SU-DHL-6 (cell line): ENCODE data around the gene SH3RF1.

Experiments
- H2AFZ ChIP-seq: fragments of 200-600 bp; sonication (generic); 2 replicates; pipeline ENCODE4 v1.6.1; 2014; ENCODE audit warnings: low read depth, mild to moderate bottlenecking, moderate library complexity, mixed read lengths, antibody characterized with exemption, low read length; ENCODE audit not compliant: severe bottlenecking
- H3F3A ChIP-seq: fragments of 200-600 bp; shearing (Covaris generic); 2 replicates; pipeline ENCODE4 v1.6.0; 2016; ENCODE audit warnings: antibody characterized with exemption, mild to moderate bottlenecking; ENCODE audit not compliant: insufficient read depth
- H3K27ac ChIP-seq: fragments of 200-600 bp; sonication (generic); 2 replicates; pipeline ENCODE4 v1.5.1; 2016; ENCODE audit warnings: low read depth, mild to moderate bottlenecking, low read length, moderate library complexity, mixed read lengths
- H3K27me3 ChIP-seq: fragments of 200-600 bp; sonication (generic), shearing (Covaris generic); 2 replicates; pipeline ENCODE4 v1.6.0; 2014; ENCODE audit warnings: mild to moderate bottlenecking, low read length
- H3K36me3 ChIP-seq: fragments of 200-600 bp; sonication (generic); 2 replicates; pipeline ENCODE4 v1.6.1; 2014; ENCODE audit warnings: mild to moderate bottlenecking, low read length, mixed read lengths
- H3K4me2 ChIP-seq: fragments of 300-600, 200-600 bp; shearing (Covaris generic), sonication (generic); 2 replicates; pipeline ENCODE4 v1.6.0; 2014; ENCODE audit warnings: low read length, low read depth, mild to moderate bottlenecking; ENCODE audit not compliant: poor library complexity, severe bottlenecking
- H3K4me3 ChIP-seq: fragments of 200-600 bp; sonication (generic); 2 replicates; pipeline ENCODE4 v1.5.1; 2014; ENCODE audit warnings: antibody characterized with exemption, low read length, mild to moderate bottlenecking, mixed read lengths; ENCODE audit not compliant: insufficient read depth, poor library complexity, severe bottlenecking
- H3K79me2 ChIP-seq: fragments of 200-600 bp; sonication (generic); 2 replicates; pipeline ENCODE4 v1.6.1; 2014; ENCODE audit warnings: mild to moderate bottlenecking, low read length, moderate library complexity; ENCODE audit not compliant: insufficient read depth
- H3K9ac ChIP-seq: fragments of 200-600 bp; sonication (generic); 2 replicates; pipeline ENCODE4 v1.7.0; 2014; ENCODE audit warnings: mild to moderate bottlenecking, low read length
- H3K9me2 ChIP-seq: fragments of 200-600 bp; sonication (generic); replicated peaks from 2 replicates; pipeline ENCODE4 v1.6.1; 2014; ENCODE audit warnings: low read length; ENCODE audit not compliant: insufficient read depth
- H3K9me3 ChIP-seq: fragments of 200-600 bp; sonication (generic); 2 replicates; pipeline ENCODE4 v1.6.1; 2014; ENCODE audit warnings: low read length, mixed read lengths; ENCODE audit not compliant: insufficient read depth
- H4K20me1 ChIP-seq: fragments of 200-600 bp; sonication (generic); 2 replicates; pipeline ENCODE4 v1.6.1; 2014; ENCODE audit warnings: low read depth, mild to moderate bottlenecking, antibody characterized with exemption, low read length, moderate library complexity, mixed read lengths
- EZH2phosphoT487 ChIP-seq: fragments of 200-600 bp; sonication (generic), shearing (Covaris generic); conservative IDR thresholded peaks from 2 replicates; pipeline ENCODE4 v1.6.1; 2018; ENCODE audit warnings: mild to moderate bottlenecking, antibody characterized with exemption, low read length, moderate library complexity, mixed read lengths
- TF ChIP-seq, protein P1 (sequence below): fragments of 200-600 bp; sonication (generic); IDR thresholded peaks from one replicate; pipeline ENCODE4 v1.5.1; 2017; ENCODE audit warnings: antibody characterized with exemption, mild to moderate bottlenecking, low read length, moderate library complexity; ENCODE audit not compliant: insufficient read depth, poor library complexity, severe bottlenecking

Gene SH3RF1

DNA sequence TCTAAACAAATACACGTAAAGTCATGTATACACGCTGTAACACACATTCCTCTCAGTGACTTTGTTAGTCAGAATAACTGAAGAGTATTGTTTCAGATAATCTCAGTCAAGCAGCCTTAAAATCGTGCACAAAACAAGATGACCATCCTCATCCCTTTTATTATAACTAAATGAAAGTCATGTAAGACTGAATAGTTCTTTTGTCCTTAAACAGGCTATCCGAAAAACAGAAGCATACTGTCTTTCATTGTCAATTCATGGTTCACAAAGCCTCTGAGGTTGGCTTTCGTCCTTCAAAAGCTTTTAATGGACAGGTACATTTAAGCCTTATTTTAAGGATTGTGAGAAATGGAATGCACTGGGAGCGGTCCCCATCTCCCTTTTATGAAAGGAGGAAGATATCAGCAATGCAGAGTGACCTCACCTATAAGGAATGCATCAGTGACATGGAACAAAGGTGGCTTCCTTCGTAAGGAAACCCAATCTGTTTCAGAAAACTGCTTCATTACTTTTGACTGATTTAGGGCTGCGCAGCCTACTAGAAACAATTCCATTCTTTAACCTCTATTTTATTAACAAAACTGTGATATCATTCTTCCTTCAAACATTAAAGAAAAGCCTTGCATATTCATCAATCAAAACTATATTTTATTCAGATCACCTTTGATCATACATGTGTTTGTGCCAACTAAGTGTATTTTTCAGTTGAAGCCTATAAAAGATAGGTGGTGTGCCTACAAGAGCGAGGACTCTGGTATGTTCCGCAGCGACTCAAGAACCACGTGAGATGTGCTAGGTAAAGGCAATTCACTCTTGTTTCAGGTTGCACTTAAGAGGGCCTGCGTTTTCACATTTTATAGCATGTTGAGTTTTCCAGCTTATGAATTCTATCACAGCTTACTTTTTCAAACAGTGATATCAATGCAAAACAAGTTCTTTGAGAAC, 19.2 kb downstream of the SH3RF1 start:
- Histone ChIP-seq H3K9ac (no peak overlapping the region), H3K9me2 (no peaks in the 10 kb centered on the region), H3K79me2 (no peaks in the 10 kb centered on the region), H2AFZ (no peak overlapping the region), H3K9me3 (no peaks in the 10 kb centered on the region), H3K4me2 (no peak overlapping the region), H3K27me3 (no peaks in the 10 kb centered on the region), H3K27ac (no peak overlapping the region), H3K4me3 (no peak overlapping the region), H4K20me1 (no peaks in the 10 kb centered on the region), H3F3A (no peaks in the 10 kb centered on the region), H3K36me3 (no peaks in the 10 kb centered on the region)
- TF ChIP-seq, protein P1, sequence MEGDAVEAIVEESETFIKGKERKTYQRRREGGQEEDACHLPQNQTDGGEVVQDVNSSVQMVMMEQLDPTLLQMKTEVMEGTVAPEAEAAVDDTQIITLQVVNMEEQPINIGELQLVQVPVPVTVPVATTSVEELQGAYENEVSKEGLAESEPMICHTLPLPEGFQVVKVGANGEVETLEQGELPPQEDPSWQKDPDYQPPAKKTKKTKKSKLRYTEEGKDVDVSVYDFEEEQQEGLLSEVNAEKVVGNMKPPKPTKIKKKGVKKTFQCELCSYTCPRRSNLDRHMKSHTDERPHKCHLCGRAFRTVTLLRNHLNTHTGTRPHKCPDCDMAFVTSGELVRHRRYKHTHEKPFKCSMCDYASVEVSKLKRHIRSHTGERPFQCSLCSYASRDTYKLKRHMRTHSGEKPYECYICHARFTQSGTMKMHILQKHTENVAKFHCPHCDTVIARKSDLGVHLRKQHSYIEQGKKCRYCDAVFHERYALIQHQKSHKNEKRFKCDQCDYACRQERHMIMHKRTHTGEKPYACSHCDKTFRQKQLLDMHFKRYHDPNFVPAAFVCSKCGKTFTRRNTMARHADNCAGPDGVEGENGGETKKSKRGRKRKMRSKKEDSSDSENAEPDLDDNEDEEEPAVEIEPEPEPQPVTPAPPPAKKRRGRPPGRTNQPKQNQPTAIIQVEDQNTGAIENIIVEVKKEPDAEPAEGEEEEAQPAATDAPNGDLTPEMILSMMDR: no peak
- no peak for TF ChIP-seq EZH2phosphoT487

DNA sequence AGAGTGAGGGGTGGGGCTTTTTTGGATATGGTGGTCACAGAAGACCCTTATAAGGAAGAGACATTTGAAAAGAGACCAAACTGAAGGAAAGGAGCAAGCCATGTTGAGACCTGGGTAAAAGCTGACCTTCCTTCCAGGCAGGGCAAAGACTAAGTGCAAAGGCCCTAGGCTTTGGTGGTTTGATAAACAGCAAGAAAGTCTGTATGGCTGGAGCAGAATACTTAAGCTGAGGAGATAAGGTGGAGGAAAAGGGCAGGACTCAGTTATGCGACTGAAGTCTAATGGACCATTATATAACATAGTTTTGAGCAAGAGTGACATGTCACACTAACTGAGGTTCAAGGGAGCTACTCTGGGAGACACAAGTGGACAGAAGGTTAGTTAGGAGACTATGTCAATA, 20.0 kb downstream of the SH3RF1 start:
- Histone ChIP-seq H4K20me1 (no peaks in the 10 kb centered on the region), H3K27ac (no peak overlapping the region), H3K4me2 (no peak overlapping the region), H3K27me3 (no peaks in the 10 kb centered on the region), H3K9me3 (no peaks in the 10 kb centered on the region), H3K79me2 (no peaks in the 10 kb centered on the region), H3K9ac (no peak overlapping the region), H3K4me3 (no peak overlapping the region), H3K9me2 (no peaks in the 10 kb centered on the region), H2AFZ (no peak overlapping the region), H3K36me3 (no peaks in the 10 kb centered on the region), H3F3A (no peaks in the 10 kb centered on the region)
- TF ChIP-seq EZH2phosphoT487: no peak
- TF ChIP-seq, protein P1: no peak

DNA sequence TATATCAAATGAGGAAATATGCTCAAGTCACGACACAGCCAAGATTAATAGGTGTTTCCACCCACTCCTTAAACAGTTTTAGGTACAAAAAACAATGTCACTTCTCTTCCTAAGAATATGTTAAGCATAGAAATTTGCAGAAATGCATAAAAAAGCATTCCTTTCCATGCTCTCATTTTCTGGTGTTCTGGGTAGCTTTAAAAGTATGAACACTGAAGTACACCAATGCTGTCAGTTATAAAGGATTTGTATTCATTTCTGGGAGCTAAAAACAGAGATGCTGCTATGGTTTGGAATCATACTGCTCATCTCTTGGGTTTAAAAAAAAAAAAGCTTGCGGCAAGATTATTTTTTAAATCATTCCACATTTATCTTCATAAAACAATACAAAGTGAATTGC, 20.8 kb downstream of the SH3RF1 start:
- Histone ChIP-seq H4K20me1 (no peaks in the 10 kb centered on the region), H3F3A (no peaks in the 10 kb centered on the region), H3K9me2 (no peaks in the 10 kb centered on the region), H3K9me3 (no peaks in the 10 kb centered on the region), H3K27me3 (no peaks in the 10 kb centered on the region), H3K4me3 (no peak overlapping the region), H3K27ac (no peak overlapping the region), H3K4me2 (no peak overlapping the region), H3K36me3 (no peaks in the 10 kb centered on the region), H2AFZ (no peak overlapping the region), H3K79me2 (no peaks in the 10 kb centered on the region), H3K9ac (no peak overlapping the region)
- TF ChIP-seq, protein P1: no peak
- no peak for TF ChIP-seq EZH2phosphoT487
